Hematopoietic multipotent progenitor cell treated with erythropoietin and hydrocortisone succinate and interleukin-3 and kit ligand, for 8 days (in vitro differentiated cells): ENCODE results near the gene TMC8.
A peak's percentile ranks its signal among the peaks of the same experiment; 100 is the strongest.

Source experiments
- DNase-seq: peaks from one replicate; pipeline ENCODE4 v3.0.0-alpha.2; 2015

TMC8 gene

GRCh38 chr17:78130437-78131101 lies at the start of gene TMC8:
Gene TMC8, plus strand, starts transcription at chr17:78130771. Its CDS starts 818 bp downstream, at chr17:78131589.
- peak; percentile 83 for DNase-seq

- DNase-seq: no peak
These were observed 49.0 kb upstream of the TMC8 start for GRCh38 chr17:78081551-78081950.

GRCh38 chr17:78082355-78082872 lies 48.2 kb upstream of the TMC8 start:
- DNase-seq: peak; percentile 95

- peak; percentile 40 for DNase-seq
These were observed 47.6 kb upstream of the TMC8 start for GRCh38 chr17:78082988-78083387.

- no peak for DNase-seq
These were observed 43.8 kb upstream of the TMC8 start for GRCh38 chr17:78086740-78087139.

- no peak for DNase-seq
These were observed 42.0 kb upstream of the TMC8 start for GRCh38 chr17:78088529-78088928.

GRCh38 chr17:78089576-78090281 lies 40.8 kb upstream of the TMC8 start:
- no peak for DNase-seq

GRCh38 chr17:78092794-78093324 lies 37.7 kb upstream of the TMC8 start:
- DNase-seq: no peak

GRCh38 chr17:78095035-78095434 lies 35.5 kb upstream of the TMC8 start:
- DNase-seq: no peak

- no peak for DNase-seq
These were observed 34.5 kb upstream of the TMC8 start for GRCh38 chr17:78096093-78096492.

- no peak for DNase-seq
These were observed 29.5 kb upstream of the TMC8 start for GRCh38 chr17:78101112-78101511.

- DNase-seq: no peak
These were observed 29.0 kb upstream of the TMC8 start for GRCh38 chr17:78101542-78101941.

- no peak for DNase-seq
These were observed 27.3 kb upstream of the TMC8 start for GRCh38 chr17:78103311-78103710.

GRCh38 chr17:78104540-78104941 lies 26.0 kb upstream of the TMC8 start:
- no peak for DNase-seq

- DNase-seq: no peak
These were observed 25.5 kb upstream of the TMC8 start for GRCh38 chr17:78105101-78105500.

GRCh38 chr17:78105551-78105950 lies 25.0 kb upstream of the TMC8 start:
- no peak for DNase-seq

GRCh38 chr17:78106211-78106610 lies 24.4 kb upstream of the TMC8 start:
- no peak for DNase-seq

GRCh38 chr17:78107457-78107856 lies 23.1 kb upstream of the TMC8 start:
- no peak for DNase-seq

GRCh38 chr17:78107976-78108725 lies 22.4 kb upstream of the TMC8 start:
- DNase-seq: no peak

GRCh38 chr17:78108726-78109488 lies 21.7 kb upstream of the TMC8 start:
- DNase-seq: no peak

GRCh38 chr17:78109489-78109761 lies 21.1 kb upstream of the TMC8 start:
- no peak for DNase-seq

- no peak for DNase-seq
These were observed 20.1 kb upstream of the TMC8 start for GRCh38 chr17:78110363-78111015.
